Pulmonary artery endothelial cell (primary cell): ENCODE data around the gene KAT6B. TPM values are rescaled to one million over a fixed set of nuclear protein-coding genes. Genes with fewer than 3 reads are reported as not detected.
"Not testable (repeated sequence)": the region's sequence is repeated elsewhere in the genome, so short reads cannot be mapped to it uniquely, and the experiment has no call there.

ENCODE experiments used
- DNase-seq: peaks from one replicate; pipeline ENCODE4 v3.0.0-alpha.2; 2011; ENCODE audit warnings: low read depth, low spot score
- total RNA-seq: library from RNA; depleted of rRNA; stranded (reverse); fragments of >200 nt; gene quantifications from 2 replicates; pipeline ENCODE4 v1.2.3, GENCODE V29; 2014

Gene KAT6B
- 10.0 and 16.6 TPM in 2 replicates for total RNA-seq

DNA sequence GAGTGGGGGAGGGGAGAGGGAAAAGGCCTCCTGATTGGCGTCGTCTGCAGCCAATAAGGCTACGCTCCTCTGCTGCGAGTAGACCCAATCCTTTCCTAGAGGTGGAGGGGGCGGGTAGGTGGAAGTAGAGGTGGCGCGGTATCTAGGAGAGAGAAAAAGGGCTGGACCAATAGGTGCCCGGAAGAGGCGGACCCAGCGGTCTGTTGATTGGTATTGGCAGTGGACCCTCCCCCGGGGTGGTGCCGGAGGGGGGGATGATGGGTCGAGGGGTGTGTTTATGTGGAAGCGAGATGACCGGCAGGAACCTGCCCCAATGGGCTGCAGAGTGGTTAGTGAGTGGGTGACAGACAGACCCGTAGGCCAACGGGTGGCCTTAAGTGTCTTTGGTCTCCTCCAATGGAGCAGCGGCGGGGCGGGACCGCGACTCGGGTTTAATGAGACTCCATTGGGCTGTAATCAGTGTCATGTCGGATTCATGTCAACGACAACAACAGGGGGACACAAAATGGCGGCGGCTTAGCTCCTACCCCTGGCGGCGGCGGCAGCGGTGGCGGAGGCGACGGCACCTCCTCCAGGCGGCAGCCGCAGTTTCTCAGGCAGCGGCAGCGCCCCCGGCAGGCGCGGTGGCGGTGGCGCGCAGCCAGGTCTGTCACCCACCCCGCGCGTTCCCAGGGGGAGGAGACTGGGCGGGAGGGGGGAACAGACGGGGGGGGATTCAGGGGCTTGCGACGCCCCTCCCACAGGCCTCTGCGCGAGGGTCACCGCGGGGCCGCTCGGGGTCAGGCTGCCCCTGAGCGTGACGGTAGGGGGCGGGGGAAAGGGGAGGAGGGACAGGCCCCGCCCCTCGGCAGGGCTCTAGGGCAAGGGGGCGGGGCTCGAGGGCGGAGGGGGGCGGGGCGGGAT is at the start of gene KAT6B:
TSS of gene KAT6B (plus strand) at position 459 of the 903 bp plus-strand sequence. CDS start 16,258 bp downstream, outside the sequence.
- peak; percentile 100 for DNase-seq

DNA sequence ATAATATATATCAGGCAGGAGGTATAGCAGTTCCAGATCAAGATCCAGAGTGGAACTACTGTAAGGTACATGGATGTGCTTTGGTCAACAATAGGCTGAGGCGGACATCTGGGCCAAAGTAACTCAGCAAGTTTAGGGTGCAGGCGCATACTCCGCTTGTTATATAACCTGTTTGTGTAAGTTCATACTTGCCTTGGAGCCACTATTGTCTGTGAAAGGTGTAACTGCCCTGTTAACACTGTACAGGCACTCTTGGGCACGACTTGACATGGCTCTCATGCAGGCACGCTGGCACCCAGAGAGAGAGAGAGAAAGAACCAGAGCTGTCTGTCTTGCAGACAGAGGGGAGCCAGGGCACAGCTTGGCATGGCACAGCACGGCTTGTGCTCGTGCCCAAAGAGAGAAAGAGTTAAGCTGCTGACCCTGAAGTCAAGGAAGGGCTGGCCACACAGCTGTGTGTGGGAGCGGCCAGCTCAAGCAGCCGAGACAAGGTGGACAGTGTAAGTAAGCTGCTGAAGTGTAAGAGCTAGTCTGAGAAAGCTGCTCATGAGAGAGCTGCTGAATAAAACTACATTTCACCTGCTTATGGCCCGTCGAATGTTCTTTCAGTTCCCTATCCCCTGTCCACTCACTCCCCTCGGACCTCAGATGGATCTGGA is 47.8 kb upstream of the KAT6B start:
- no peak for DNase-seq

DNA sequence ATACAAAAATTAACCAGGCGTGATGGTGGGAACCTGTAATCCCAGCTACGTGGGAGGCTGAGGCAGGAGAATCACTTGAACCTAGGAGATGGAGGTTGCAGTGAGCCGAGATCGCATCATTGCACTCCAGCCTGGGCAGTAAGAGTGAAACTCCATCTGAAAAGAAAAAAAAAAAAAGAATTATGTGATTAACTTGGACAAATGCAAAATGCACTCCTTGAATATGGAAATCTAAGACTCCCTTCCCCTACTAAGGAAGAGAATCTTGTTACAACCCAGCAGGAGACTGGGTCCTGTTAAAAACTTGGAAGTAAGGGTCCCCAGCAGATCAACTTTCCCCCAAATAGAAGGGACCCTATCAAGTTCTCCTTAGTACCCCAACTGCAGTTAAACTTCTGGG is 44.5 kb upstream of the KAT6B start:
- DNase-seq, result not testable (repeated sequence)

DNA sequence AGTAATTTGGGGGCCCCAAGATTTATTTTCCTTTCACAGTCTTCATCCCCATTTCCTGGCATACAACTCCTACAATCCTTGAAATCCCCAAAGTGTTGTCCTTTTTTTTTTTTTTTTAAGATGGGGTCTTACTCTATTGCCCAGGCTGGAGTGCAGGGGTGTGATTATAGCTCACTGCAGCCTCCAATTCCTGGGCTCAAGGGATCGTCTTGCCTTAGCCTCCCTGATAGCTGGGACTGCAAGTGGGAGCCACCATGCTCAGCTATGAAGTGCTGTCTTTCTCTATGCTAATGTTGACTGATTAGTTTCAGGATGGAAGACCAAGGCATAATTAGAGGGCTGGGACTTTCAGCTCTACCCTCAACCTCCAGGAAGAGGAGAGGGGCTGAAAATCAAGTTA is 41.9 kb upstream of the KAT6B start:
- no peak for DNase-seq

DNA sequence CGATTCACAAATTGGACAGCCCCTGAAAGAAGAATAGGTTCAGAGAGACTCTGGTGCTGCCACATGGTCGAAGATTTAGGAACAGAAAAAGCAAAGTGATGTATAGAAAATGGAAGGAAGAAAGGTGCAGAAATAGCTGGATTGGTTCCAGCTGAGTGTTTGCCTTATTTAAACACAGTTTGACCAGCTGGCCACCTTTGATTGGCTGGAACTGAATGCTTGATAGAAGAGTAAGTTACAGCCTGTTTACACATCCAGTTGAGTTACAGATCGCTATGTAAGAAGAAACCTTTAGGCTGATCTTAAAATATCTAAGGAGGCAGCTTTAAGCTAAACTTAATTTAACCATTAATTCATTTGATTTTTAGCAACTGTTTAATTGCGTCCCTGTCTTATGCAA is 40.3 kb upstream of the KAT6B start:
- no peak for DNase-seq

DNA sequence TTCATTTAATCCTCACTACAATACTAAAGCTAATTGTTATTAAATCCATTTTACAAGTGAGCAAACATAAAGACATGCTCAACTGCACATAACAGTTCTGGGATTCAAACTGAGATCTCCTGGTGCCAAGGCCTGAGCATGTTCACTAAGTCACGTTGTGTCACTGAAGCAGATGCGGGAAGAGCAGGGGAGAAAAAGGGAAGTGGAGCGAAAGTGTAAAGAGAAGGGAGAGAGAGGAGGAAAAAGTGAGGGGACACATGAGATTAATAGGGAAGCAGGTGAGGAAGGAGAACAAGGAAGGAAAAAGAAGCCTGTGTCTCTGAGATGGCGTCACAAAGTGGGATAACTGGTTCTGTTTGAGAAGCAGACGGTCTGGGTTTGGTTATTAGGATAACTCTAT is 38.9 kb upstream of the KAT6B start:
- no peak for DNase-seq

DNA sequence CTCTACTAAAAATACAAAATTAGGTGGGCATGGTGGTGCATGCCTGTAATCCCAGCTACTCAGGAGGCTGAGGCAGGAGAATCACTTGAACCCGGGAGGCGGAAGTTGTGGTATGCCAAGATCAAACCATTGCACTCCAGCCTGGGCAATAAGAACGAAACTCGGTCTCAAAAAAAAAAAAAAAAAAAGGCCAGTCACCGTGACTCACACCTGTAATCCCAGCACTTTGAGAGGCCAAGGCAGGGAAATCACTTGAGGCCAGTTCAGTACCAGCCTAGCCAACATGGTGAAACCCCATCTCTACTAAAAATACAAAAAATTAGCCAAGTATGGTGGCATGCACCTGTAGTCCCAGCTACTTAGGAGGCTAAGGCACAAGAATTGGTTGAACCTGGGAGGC is 34.4 kb upstream of the KAT6B start:
- not testable (repeated sequence) for DNase-seq

DNA sequence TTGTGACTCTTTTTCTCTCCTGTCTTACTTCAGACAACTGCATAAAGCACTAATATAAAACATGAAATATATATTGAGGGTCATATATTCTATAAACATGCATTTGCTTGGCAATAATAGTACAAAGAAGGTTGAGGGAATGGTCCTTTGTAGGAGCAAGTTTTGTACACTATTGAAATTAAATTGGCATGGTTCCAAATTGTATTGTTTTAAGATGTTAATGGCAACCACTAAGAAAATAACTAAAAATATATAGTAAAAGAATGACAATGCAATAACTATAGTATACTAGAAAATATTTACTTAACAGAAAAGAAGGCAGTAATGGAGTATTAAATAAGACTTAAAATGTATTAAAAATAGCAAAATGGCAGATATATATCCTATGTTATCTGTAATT is 33.7 kb upstream of the KAT6B start:
- DNase-seq, result no peak

DNA sequence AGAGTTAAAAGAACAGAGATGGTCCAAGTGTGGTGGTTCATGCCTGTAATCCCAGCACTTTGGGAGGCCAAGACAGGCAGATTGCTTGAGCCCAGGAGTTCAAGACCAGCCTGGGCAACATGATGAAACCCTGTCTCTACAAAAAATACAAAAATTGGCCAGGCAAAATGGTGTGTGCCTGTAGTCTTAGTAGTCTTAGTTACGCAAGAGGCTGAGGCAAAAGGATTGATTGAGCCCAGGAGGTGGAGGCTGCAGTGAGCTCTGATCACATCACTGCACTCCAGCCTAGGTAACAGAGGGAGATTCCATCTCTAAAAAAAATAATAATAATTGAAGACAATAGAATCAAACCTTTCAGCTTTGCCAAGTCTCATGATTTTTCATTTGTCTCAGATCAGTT is 33.2 kb upstream of the KAT6B start:
- not testable (repeated sequence) for DNase-seq

DNA sequence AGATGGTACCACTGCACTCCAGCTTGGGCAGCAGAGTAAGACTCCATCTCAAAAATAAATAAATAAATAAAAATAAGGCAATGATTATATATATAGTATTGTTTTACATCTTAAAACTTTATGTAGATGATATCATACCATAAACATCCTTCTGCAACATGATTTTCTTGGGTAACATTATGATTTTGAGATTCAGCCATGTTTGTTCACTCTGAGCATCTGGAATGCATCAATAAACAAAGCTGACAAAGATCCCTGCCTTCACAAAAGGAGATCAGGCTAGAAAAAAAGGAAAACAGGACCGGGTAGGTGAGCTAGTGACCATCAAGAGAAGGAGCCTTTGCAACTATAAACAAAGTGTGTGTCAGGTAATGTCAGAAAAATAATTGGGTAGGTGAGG is 31.9 kb upstream of the KAT6B start:
- no peak for DNase-seq

DNA sequence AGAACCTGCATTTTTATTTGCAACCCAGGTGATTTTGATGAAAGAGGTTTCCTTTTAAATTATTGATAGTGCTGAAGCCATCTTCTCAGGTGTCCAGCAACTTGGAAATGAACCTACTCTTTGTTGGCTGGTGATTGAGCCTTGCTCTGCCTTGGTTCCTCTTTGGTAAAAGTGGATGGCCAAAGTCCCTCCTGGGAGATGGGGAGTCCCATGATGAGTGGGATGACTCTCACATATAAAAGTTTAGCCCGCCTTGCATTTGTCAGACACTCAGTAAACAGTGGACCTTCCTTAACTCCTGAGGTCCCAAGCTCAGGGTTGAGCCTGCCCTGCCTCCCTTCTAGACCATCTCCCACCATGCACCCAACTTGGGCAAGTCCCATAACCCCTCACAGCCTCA is 28.9 kb upstream of the KAT6B start:
- DNase-seq, result no peak

DNA sequence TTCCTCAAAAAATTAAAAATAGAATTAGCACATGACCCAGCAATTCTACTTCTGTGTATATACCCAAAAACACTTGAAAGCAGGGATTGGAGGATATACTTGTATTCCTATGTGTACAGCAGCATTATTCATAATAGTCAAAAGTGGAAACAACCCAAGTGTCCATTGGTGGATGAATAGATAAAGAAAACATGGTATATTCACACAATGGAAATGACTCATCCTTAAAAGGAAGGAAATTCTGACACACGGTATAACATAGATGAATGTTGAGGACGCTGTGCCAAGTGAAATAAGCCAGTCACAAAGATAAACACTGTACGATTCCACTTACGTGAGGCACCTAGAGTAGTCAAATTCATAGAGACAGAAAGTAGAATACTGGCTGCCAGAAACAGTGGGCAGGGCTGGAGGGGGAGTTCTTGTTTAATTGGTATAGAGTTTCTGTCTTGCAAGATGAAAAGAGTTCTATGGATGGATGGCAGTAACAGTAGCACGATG is 26.6 kb upstream of the KAT6B start:
- peak; percentile 93 for DNase-seq

DNA sequence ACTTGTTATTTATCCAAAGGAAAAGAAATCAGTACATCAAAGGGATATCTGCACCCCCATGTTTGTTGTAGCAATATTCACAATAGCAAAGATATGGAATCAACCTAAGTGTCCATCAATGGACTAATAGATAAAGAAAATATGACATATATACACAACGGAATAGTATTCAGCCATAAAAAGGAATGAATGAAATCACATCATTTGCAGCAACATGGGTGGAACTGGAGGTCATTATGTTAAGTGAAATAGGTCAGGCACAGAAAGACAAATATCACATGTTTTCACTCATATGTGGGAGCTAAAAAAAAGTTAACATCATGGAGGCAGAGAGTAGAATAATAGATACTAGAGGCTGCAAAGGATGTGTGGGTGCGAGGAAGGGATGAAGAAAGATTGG is 25.0 kb upstream of the KAT6B start:
- DNase-seq, result no peak

DNA sequence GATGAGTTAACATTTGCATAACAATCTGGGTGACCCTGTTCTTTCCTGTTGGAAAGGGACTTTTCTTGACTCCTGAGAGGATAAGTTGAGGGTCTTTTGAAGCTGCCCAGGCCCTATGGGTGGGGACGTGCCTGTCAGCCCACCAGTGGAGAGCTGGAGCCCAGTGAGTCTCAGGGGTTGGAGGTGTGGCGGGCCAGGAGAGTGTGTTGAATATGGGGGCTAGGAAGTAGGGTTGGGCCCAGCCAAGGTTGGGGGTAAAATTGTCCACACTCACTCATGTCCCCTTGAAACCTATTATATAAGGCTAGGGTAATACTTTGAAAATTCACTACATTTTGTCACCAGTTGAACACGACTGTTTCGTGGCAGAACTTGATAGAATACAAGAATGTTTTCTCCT is 17.9 kb upstream of the KAT6B start:
- no peak for DNase-seq

DNA sequence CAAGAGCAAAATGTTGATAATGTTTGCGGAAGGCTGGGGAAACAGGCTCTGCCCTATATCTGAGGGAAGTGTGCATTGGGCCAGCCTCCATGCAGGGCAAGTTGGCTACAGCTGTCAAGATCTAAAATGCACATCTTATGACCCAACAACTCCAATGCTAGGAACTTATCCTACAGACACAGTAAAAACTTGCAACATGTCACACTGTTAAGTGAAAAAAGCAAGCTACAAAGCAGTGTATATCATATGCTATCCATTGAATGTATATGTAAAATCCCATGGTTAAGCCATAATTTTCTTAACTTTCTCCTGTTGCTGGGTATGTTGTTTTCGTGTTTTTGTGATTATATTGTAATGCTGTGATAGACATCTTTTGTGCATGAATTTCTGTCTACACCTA is 16.3 kb upstream of the KAT6B start:
- DNase-seq, result no peak

DNA sequence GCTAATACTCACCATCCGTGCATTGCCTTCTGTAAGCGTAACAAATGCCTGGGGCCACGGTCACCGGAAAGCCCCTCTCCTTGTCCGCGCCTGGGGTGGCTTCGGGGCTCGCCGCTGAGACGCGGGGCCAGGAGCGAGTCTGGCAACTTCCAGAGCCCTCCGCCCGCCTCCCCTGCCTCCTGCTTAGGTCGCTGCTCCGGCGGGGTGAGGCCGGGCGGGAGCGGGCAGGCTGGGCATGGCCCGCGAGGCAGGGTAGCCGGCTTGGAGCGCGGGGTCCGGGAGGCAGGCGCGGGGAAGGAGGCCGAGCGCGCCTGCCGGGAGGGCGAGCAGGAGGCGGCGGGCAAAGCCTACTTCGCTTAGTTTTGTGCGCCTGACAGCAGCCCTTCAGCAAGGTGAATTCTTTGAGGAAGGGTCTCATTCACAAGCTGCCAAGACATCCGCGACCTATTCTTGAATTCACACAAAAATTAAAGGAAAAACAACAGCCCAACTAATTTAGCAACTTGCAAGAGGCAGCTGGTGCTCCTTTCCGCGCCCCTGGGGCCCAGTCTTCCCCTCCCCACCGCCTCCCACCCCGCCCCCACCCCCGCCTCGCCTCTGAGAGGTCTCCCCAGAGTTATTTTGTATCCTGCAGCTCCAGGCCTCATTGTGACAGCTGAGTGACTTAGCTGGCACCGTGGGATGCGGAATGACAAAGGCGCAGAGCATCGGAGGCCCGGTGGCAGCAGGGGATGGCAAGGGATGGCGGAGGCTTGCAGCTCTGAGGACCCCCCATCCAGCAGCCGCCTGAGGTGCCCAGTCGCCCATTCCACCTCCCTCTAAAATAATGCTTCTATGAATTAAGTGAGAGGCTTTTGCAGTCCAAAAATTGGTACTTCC is 12.8 kb upstream of the KAT6B start:
- no peak for DNase-seq

DNA sequence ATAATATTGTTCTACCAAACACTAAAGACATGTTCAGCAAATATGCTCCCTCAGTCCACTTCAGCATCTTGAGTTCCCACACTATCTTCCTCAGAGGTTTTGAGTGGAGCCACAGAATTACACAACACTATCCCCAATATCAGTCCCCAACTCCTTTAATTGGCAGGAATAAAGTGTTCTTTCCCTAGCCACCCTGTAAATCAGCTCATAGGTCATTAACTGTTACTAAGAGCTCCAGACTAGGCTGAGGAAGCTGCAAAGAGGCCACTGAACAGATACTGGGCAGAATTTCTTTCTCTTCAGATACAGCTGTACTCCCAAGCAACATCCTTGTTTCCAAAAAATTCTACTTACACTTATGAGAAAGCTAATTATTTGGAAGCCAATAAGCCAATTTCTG is 11.6 kb upstream of the KAT6B start:
- no peak for DNase-seq

DNA sequence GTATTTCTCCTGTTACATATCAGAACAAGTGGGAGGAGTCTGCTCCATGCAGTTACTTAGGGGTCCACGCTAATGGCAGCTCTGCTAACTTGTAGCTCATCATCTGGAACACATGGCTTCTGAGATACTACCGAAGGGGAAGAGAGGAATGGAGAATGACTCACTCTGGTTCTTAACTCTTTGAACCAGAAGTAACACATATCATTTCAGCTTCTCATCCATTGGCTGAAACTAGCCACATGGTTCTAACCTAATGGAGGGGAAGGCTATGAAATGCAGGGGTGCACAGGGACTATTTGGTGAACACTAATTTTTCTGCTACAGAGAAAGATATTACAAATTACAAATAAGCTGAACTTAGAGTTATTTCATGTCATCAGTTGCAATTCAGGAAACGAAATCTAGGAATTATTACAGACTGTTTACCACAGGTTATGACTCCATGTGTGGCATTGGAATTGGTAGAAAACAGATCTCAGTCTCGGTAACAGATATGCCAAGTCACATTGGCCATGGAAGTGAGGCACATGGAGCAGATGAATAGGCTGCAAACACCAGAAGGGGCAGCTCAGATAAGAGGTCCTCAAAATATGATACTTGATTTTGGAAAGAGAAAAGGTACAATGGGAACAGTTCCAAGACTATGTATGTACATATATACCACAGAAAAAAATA is 9.4 kb upstream of the KAT6B start:
- no peak for DNase-seq

DNA sequence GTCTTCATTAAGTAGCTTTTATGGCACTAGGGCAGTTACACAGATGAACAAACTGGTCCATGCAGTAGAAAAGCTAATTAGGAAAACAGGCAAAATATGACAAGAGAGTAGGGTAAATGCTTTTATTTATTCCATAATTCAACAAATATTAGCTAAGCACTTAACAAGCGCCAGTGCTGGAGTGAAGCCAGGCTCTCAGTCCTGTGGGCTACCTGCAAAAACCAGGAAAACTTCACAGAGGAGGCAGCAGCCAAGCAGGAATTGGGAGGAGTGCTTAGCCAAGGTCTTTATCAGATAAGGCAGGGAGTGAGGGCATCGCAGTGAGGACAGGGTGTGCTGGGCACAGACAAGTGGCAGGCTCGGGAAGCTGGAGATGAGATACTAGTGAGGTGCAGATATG is 4.9 kb upstream of the KAT6B start:
- no peak for DNase-seq

DNA sequence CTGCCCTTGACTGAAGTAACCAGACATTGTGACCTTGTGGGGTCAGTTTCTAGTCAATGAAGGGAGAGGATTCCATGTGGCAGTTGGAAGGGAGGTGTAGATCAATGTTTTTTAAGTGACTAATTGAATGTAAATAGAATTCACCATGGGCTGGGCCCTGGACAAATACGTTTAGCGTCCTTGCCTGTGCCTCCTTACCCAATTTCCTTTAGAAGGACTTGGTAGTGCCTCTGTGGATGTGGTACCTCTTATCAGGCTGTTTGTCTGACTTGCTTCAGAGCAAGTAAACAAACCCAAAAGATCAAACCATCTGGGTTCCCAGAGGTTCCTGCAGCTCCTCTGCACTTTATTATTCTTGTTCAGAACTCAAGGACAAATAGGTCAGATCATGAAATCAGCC is 4.3 kb upstream of the KAT6B start:
- DNase-seq, result no peak

DNA sequence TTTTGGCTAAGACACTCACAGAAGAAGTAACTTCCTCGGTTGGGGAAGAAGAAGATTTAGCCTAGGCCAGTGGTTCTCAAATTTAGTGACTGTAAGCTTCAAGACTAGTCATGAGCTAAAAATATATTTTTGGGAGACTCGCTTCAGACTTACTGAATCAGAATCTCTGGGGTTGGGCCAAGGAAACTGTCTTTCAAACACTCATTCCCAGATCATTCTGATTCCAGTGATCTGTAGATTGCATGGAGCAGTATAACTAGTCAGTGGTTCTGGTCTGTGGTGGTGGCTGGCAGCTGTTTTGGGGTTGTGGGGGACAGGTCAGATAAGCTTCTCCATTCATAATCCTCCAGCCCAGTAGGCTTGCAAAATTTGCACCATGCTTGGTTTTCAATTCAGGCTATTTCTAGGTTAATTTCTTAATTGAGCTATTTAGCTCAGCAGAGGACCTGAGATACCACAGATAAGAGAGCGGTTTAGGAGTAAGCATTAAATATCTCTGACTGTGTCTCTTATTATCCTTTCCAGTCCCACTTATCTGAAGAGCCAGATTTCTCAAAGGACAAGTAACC is 3.8 kb upstream of the KAT6B start:
- no peak for DNase-seq
